ENCODE measurements around the gene WDR31.
"Not testable (repeated sequence)": the region's sequence is repeated elsewhere in the genome, so short reads cannot be mapped to it uniquely, and the experiment has no call there.

The WDR31 gene

DNA sequence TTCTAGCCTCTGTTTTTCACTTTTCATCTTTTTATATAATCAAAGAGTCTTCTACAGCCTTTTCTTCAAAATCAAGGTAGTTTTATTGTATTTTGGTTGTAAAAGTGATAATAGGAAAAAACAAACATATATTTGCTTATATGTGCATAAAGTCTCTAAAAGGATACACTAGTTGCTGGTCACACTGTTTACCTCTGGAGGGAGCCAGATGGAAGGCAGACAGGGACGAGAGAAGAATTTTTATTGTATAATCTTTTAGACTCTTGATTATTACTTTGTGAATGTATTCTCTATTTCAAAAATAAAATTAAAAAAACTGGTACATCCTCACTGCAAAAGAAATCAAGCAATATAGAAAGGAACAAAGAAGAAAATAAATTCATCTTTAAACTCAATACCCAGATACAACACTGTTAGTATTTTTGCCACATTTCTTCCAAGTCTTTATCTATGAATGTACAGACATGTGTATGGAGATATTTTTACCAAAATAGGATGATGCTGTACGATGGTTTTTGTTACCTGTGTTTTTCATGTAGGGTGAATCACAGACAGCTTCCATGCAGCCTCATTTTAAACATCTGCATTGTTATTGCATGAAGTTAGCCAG, 30.8 kb downstream of the WDR31 start:
- in situ Hi-C loops (cut with MboI; ENCODE audit: low sequenced_read_pairs) = no loop called here
- peak; percentile 24 to 43 for DNase-seq (ENCODE audit: low spot score in 2 of 2)
- H3K27me3 ChIP-seq (ENCODE audit: low read depth) = no peaks in the 10 kb centered on the region
- no peaks in the 10 kb centered on the region for H3K9me3 ChIP-seq
- no peaks in the 10 kb centered on the region for H3K36me3 ChIP-seq (replicated peaks)
- H3K4me3 ChIP-seq = no peak overlapping the region
- no peaks in the 10 kb centered on the region for H3K4me1 ChIP-seq

DNA sequence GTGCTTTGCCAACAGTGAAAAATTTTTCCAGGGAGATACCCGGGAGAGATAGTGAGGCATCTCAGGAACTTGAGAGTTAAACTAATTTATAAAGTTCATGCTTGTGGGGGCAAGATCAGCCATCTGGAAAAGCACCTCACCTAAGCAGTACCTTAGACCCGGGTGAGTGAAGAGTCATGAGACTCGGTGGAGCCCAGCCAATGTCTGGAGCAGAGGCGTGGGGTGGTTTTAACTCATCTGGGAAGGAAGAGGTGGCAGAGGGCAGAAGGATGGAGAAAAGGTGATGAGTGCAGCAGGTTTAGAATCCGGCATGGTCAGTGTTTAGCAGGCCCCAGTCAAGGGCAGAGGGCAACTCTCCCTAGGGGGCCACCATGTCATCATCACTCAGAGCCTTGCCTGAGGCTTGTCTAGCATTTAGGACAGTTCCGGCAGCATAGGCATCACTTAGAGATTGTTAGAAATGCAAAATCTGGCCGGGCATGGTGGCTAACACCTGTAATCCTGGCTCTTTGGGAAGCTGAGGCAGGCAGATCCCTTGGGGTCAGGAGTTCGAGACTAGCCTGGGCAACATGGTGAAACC, 32.6 kb downstream of the WDR31 start:
- Histone ChIP-seq H3K9me3 (no peaks in the 10 kb centered on the region), H3K36me3 (replicated peaks) (no peaks in the 10 kb centered on the region), H3K4me1 (no peaks in the 10 kb centered on the region), H3K27me3 (ENCODE audit: low read depth) (no peaks in the 10 kb centered on the region), H3K4me3 (no peak overlapping the region)
- in situ Hi-C loops (cut with MboI; ENCODE audit: low sequenced_read_pairs) = no loop called here
- no peak for DNase-seq (ENCODE audit: low spot score in 2 of 2)

GRCh38 chr9:113306566-113306965, 33.5 kb downstream of the WDR31 start:
- Histone ChIP-seq H3K36me3 (replicated peaks) (no peaks in the 10 kb centered on the region), H3K27me3 (ENCODE audit: low read depth) (no peaks in the 10 kb centered on the region), H3K4me1 (no peaks in the 10 kb centered on the region), H3K4me3 (no peak overlapping the region), H3K9me3 (no peaks in the 10 kb centered on the region)
- in situ Hi-C loops (cut with MboI; ENCODE audit: low sequenced_read_pairs) = no loop called here
- no peak for DNase-seq (ENCODE audit: low spot score in 2 of 2)

GRCh38 chr9:113302792-113303418, 37.2 kb downstream of the WDR31 start, which contains the start of gene RNF183:
Gene RNF183 (minus strand): TSS chr9:113303376. CDS start chr9:113298184, 5,192 bp downstream.
- H3K36me3 ChIP-seq (replicated peaks) = no peaks in the 10 kb centered on the region
- no peaks in the 10 kb centered on the region for H3K4me1 ChIP-seq
- in situ Hi-C loops (cut with MboI; ENCODE audit: low sequenced_read_pairs) = no loop called here
- no peak within 1 kb of the TSS for H3K4me3 ChIP-seq
- no peaks in the 10 kb centered on the region for H3K9me3 ChIP-seq
- no peak for DNase-seq (ENCODE audit: low spot score in 2 of 2)
- H3K27me3 ChIP-seq (ENCODE audit: low read depth) = no peaks in the 10 kb centered on the region

GRCh38 chr9:113301548-113301947, 38.5 kb downstream of the WDR31 start:
- Histone ChIP-seq H3K27me3 (ENCODE audit: low read depth) (no peaks in the 10 kb centered on the region), H3K4me1 (no peaks in the 10 kb centered on the region), H3K9me3 (no peaks in the 10 kb centered on the region), H3K4me3 (no peak overlapping the region), H3K36me3 (replicated peaks) (no peaks in the 10 kb centered on the region)
- no peak for DNase-seq (ENCODE audit: low spot score in 2 of 2)
- in situ Hi-C loops (cut with MboI; ENCODE audit: low sequenced_read_pairs) = no loop called here

- no peaks in the 10 kb centered on the region for H3K4me1 ChIP-seq
- H3K36me3 ChIP-seq (replicated peaks) = no peaks in the 10 kb centered on the region
- no peaks in the 10 kb centered on the region for H3K27me3 ChIP-seq (ENCODE audit: low read depth)
- no peak overlapping the region for H3K4me3 ChIP-seq
- in situ Hi-C loops (cut with MboI; ENCODE audit: low sequenced_read_pairs) = no loop called here
- H3K9me3 ChIP-seq = no peaks in the 10 kb centered on the region
- DNase-seq (ENCODE audit: low spot score in 2 of 2) = no peak
These were observed 40.2 kb downstream of the WDR31 start for GRCh38 chr9:113299800-113300292.

- H3K4me3 ChIP-seq = no peak overlapping the region
- no peaks in the 10 kb centered on the region for H3K27me3 ChIP-seq (ENCODE audit: low read depth)
- no peak for DNase-seq (ENCODE audit: low spot score in 2 of 2)
- in situ Hi-C loops (cut with MboI; ENCODE audit: low sequenced_read_pairs) = no loop called here
- peaks cover under 1% of the 10 kb centered on the region for H3K36me3 ChIP-seq (replicated peaks)
- H3K9me3 ChIP-seq = no peaks in the 10 kb centered on the region
- no peaks in the 10 kb centered on the region for H3K4me1 ChIP-seq
These were observed 40.9 kb downstream of the WDR31 start for GRCh38 chr9:113298924-113299770.

- no peak overlapping the region for H3K4me3 ChIP-seq
- no peaks in the 10 kb centered on the region for H3K9me3 ChIP-seq
- H3K4me1 ChIP-seq = no peaks in the 10 kb centered on the region
- no peaks in the 10 kb centered on the region for H3K27me3 ChIP-seq (ENCODE audit: low read depth)
- H3K36me3 ChIP-seq (replicated peaks) = peaks cover 9% of the 10 kb centered on the region
- no peak for DNase-seq (ENCODE audit: low spot score in 2 of 2)
- in situ Hi-C loops (cut with MboI; ENCODE audit: low sequenced_read_pairs) = no loop called here
These were observed 41.8 kb downstream of the WDR31 start for GRCh38 chr9:113298311-113298710.

- H3K9me3 ChIP-seq = no peaks in the 10 kb centered on the region
- no peak for DNase-seq (ENCODE audit: low spot score in 2 of 2)
- H3K4me3 ChIP-seq = no peak overlapping the region
- H3K36me3 ChIP-seq (replicated peaks) = peaks cover 22% of the 10 kb centered on the region
- in situ Hi-C loops (cut with MboI; ENCODE audit: low sequenced_read_pairs) = no loop called here
- H3K27me3 ChIP-seq (ENCODE audit: low read depth) = no peaks in the 10 kb centered on the region
- H3K4me1 ChIP-seq = no peaks in the 10 kb centered on the region
These were observed 43.1 kb downstream of the WDR31 start for GRCh38 chr9:113296796-113297558.

DNA sequence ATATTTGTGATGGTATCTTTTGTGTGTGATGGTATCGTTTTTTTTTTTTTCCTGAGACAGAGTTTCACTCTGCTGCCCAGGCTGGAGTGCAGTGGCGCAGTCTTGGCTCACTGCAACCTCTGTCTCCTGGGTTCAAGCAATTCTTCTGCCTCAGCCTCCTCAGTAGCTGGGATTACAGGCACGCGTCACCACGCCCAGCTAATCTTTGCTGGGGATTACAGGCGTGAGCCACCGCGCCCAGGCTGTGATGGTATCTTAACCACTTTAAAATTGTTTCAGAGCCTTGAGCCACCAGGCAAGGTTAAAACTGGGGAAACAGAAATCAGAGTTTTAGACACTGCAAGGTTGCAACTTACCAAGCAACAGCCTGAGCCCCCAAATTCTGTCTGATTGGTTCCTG, 43.8 kb downstream of the WDR31 start:
- H3K9me3 ChIP-seq; in situ Hi-C loops (cut with MboI; ENCODE audit: low sequenced_read_pairs); H3K4me3 ChIP-seq; DNase-seq (ENCODE audit: low spot score in 2 of 2); H3K27me3 ChIP-seq (ENCODE audit: low read depth); H3K4me1 ChIP-seq: not testable (repeated sequence)
- peaks cover 30% of the 10 kb centered on the region for H3K36me3 ChIP-seq (replicated peaks)

DNA sequence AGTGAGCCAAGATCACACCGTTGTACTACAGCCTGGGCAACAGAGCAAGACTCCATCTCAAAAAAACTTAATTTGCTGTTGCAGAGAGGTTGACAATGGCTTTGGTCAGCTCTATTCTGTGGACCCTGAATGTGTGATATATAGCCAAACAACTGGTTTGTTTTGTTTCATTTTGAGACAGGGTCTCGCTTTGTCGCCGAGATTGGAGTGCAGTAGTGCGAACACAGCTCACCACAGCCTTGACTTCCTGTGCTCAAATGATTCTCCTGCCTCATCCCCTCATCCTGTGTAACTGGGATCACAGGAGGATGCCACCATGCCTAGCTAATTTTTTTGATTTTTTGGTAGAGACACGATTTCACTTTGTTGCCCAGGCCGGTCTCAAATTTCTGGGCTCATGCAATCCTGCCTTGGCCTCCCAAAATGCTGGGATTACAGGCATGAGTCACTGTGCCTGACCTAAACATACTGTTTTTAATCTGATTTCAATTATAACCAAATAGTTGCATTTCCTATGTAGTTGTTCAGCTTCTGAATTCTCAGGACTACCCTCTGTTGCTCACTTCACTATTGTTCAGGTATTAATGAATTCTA, 46.7 kb downstream of the WDR31 start:
- no peaks in the 10 kb centered on the region for H3K9me3 ChIP-seq
- H3K4me3 ChIP-seq = no peak overlapping the region
- peaks cover 58% of the 10 kb centered on the region for H3K36me3 ChIP-seq (replicated peaks)
- H3K27me3 ChIP-seq (ENCODE audit: low read depth) = no peaks in the 10 kb centered on the region
- DNase-seq (ENCODE audit: low spot score in 2 of 2) = no peak
- in situ Hi-C loops (cut with MboI; ENCODE audit: low sequenced_read_pairs) = no loop called here
- H3K4me1 ChIP-seq = no peaks in the 10 kb centered on the region

DNA sequence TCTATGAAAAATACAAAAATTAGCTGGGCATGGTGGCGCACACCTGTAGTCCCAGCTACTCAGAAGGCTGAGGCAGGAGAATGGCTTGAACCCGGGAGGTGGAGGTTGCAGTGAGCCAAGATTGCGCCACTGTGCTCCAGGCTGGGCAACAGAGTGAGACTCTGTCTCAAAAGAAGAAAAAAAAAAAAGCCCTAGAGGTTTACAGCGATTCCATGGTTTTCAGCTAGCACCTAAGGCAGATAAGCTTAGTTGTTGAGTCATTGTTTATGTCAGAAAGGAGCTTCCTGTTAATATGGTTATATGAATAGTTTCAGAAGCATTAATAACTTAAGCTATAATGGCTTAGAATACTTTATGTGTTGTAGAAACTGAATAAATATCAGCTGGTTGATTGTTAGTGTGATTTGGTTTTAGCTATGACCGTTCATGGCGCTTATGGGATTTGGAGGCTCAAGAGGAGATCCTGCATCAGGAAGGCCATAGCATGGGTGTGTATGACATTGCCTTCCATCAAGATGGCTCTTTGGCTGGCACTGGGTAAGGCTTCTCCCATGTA, 49.9 kb downstream of the WDR31 start:
- in situ Hi-C loops (cut with MboI; ENCODE audit: low sequenced_read_pairs) = no loop called here
- Histone ChIP-seq H3K27me3 (ENCODE audit: low read depth) (no peaks in the 10 kb centered on the region), H3K36me3 (replicated peaks) (peaks cover 86% of the 10 kb centered on the region)

DNA sequence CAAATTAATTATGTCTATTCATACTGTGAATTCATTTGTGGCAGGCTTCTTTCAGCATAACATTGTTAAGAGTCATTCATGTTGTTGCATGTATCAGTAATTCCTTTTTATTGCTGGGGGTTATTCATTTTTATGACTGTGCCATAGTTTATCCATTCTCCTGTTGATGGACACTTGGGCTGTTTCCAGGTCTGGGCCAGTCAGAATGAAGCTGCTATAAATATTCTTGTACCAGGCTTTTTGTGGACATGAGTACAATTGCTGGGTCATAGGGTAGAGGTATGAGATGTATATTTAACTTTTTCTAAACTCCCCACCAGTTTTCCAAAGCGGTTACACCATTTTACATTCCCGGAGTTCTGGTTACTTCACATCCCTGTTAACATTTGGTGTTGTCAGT, 51.0 kb downstream of the WDR31 start:
- peak in 1 of 2 experiments; percentile 27 for DNase-seq (ENCODE audit: low spot score in 2 of 2)
- peaks cover 94% of the 10 kb centered on the region for H3K36me3 ChIP-seq (replicated peaks)
- in situ Hi-C loops (cut with MboI; ENCODE audit: low sequenced_read_pairs) = no loop called here

More for the DNA sequence above, 49.9 kb downstream of the WDR31 start:
- DNase-seq (ENCODE audit: low spot score in 2 of 2) = no peak
- Histone ChIP-seq H3K4me3 (no peak overlapping the region), H3K9me3 (no peaks in the 10 kb centered on the region), H3K4me1 (no peaks in the 10 kb centered on the region)

More for the DNA sequence above, 51.0 kb downstream of the WDR31 start:
- Histone ChIP-seq H3K9me3 (no peaks in the 10 kb centered on the region), H3K27me3 (ENCODE audit: low read depth) (no peaks in the 10 kb centered on the region), H3K4me1 (no peaks in the 10 kb centered on the region), H3K4me3 (no peak overlapping the region)
